H54 (cell line): Measurements from ENCODE around the gene PYGB.
"Not testable (repeated sequence)": the region's sequence is repeated elsewhere in the genome, so short reads cannot be mapped to it uniquely, and the experiment has no call there.

Source experiments
- DNase-seq: peaks from one replicate; pipeline ENCODE4 v3.0.0; 2011; ENCODE audit warnings: low spot score, mixed read lengths; ENCODE audit not compliant: insufficient read length
- FAIRE-seq: peaks from 3 replicates; lab custom pipeline; 2011; peaks lifted over from hg19 to GRCh38; lab: Jason Lieb, UNC
- POLR2A ChIP-seq: IDR thresholded peaks from 2 replicates; pipeline ENCODE4 v1.6.1; 2011; ENCODE audit warnings: low read depth, mild to moderate bottlenecking, low read length

The PYGB gene

DNA sequence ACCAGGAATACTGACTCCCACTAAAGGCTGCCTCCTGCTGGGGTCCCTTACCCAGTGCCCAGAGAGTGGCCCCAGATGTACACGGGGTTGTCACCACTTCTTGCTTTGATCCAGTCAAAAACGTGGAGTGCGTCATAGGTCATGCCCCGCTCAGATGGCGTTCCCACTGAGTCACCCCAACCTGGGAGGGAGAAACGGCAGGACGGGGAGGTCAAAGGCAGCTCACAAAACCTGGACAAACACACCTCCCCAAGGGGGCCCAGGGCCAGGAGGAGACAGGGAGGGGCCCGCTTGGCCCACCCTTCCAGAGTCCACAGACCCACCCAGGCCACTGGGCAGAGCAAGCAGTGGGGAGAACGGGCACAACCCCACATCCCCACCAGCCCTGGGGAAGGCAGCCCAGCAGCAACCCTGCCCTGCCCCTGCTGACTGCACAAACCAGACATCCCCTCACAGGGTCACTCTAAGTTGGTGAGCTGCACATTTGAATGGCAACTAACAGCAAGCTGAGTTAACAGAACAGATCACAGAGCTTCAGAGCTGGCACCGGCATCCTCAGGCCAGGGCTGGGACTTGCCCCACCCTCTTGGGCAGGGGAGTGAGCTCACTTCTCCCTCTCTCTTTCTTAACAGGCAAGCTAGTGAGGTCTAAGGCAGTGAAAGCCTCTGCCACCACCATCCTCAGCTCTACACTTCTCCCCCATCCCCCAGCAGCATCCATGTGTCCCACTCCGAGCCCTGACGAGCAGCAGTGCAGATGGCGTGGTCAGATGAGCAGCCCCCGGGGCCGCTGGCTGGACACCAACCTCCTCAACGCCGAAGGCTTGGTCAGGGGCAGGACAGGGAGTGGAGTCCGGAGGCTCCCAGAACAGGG lies 61.7 kb downstream of the PYGB start:
- TF ChIP-seq POLR2A: peak; percentile 19; the same call in 1 of the 2 replicates
- DNase-seq (peak; percentile 67), FAIRE-seq (no peak)

DNA sequence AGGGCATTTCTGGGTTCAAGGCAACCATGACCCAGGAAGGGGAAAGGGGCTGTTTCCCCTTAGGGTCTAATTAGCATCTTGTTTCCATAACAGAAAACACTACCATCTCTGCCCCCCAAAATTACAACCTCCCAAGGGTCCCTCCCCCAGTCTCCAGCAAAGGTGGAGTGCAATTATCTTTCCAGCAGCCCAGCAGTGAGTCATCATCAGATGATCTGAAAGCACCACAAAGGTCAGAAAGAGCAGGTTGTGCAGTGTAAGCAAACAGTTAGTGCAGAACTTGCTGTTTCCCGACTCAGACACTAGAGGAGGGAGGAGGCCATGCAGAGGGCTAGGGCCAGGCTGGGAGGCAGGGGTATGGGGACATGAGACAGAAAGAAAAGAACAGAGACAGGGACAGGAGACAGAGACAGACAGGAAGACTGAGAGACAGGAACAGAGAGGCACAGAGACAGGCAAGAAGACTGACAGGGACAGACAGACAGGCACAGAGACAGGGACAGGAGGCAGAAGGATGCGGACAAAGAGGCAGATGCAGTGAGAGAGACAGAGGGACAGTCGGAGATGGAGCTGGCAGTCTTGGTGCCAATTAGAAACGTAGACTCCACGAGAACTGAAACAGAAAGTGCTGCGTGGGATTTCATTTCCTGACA lies 62.5 kb downstream of the PYGB start:
- FAIRE-seq: no peak
- DNase-seq: peak; percentile 77

DNA sequence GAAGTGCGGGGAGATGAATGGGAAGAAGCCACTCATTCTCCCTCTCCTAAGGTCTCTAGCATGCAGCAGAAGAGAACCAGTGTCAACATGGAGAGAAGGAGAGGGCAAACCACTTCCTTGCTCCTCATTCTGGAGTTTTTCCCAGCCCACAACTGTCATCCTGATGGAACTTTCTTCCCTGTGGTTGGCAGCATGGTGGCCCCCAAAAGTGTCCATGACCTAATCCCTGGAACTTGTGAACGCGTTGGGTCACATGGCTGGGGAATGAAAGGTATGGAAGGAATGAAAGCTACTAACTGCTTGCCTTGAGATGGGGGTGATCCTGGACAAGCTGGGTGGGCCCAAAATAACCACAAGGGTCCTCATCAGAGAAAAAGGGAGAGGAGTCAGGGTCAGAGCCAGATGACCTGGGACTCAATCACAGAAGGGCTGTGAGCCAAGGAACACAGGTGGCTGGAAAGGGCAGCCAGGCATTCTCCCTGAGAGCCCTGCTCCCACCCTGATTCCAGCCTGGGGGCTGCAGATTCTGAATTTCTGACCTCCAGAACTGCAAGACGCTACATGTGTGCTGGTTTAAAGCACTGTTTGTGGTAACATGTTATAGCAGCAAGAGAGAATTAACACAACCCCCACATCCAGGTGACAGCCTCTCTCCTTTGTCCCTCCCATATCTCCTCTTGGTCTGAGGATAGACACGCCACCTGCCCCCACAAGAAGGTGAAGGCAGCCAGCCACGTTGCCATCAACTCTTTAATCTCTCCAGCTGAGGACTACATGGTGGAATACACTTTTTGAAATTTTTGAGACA lies 63.2 kb downstream of the PYGB start:
- FAIRE-seq: no peak
- TF ChIP-seq POLR2A: no peak
- peak; percentile 43 for DNase-seq

More for the DNA sequence above, 62.5 kb downstream of the PYGB start:
- TF ChIP-seq POLR2A: no peak

DNA sequence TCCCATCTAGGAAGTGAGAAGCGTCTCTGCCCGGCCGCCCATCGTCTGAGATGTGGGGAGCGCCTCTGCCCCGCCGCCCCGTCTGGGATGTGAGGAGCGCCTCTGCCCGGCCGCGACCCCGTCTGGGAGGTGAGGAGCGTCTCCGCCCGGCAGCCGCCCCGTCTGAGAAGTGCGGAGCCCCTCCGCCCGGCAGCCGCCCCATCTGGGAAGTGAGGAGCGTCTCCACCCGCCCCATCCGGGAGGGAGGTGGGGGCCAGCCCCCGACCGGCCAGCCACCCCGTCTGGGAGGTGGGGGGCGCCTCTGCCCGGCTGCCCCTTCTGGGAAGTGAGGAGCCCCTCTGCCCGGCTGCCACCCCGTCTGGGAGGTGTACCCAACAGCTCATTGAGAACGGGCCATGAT lies 64.8 kb downstream of the PYGB start:
- DNase-seq, FAIRE-seq: not testable (repeated sequence)

DNA sequence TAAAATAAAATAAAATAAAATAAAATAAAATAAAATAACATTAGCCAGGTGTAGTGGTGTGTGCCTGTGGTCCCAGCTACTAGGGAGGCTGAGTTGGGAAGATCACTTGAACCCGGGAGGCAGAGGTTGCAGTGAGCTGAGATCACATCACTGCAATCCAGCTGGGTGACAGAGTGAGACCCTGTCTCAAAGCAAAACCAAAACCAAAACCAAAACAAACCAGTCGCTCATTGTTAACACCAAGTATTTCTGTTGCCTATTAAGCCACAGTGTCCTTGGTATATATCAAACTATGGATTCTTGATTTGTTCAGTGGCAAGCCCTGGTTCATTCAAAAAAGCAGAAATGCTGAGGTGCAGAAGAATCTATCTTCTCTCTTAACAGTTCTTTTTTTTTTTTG lies 65.7 kb downstream of the PYGB start:
- DNase-seq: no peak
- TF ChIP-seq POLR2A: no peak
- FAIRE-seq: no peak

DNA sequence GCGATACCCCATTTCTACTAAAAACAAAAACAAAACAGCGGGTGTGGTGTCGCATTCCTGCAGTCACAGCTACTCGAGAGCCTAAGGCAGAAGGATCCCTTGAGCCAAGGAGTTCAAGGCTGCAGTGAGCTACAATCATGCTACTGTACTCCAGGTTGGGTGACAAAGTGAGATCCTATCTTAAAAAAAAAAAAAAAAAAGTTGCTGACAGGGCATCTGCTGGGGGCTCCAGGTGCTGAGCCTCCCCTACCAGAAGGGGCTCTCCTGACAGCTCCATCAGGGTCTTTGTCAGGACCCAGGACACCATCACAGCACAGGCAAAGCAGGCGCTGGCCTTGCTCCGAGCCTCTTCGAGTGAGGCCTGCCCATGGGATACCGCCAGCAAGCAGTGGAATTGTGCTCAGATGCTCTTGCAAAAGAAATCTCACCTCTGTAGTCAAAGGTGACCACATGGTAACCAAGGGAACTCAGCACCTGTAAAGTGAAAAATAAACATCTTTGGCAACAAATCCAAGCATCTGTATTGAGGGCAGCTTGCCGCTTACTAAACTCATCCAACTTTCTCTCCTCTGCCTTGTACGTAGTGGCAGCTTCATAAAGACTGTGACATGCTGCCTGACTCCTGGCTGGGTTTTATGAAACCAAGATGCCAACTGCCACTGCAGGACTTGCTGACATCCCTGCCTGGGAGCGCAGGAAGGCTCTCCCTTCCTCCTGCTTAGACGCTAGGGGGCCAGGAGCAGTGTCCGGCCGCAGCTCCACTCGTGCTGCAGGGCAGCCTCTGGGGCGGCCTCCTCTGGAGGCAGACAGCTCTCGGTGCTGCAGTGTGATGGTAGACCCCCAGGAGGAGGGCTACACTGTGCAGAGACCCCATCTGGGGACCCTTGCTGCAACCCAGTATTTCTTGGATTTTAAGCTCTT lies 66.9 kb downstream of the PYGB start:
- FAIRE-seq (no peak), DNase-seq (no peak)
- no peak for TF ChIP-seq POLR2A

DNA sequence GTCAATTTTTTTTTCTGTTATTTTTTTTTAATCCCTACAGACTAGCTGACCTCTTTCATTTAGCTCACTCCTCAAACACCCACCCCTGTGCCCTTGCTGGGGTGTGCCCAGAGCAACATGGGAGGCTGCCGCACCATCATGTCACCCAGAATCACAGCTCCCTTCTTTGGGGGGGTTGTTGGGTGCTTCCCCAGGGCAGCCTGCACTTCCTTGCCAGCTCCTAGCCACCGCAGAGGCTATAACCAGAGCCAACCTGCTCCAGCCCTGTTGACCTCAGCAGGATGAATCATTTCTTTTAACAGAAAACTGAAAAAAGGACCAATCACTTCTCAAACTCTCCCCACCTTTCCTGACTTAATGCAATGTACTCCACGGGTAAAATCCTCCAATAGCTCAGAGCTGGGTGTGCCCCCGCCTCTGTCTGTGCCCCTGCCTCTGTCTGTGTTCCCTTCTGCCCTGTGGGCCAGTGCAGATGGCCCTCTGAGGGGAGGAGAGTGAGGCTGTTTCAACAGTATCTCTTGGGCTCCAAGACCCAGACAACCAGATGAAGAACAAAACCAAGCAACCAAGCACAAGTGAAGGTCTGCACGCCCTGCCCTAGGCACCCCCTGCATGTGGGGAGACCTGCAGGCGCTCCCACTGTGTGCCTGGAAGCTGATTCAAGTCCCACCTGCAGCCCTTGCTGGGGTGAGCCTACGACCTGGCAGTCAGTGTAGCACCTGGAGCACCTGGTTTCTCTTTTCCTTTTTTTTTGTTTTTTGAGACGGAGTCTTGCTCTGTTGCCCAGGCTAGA lies 67.7 kb downstream of the PYGB start:
- DNase-seq: peak; percentile 86
- no peak for FAIRE-seq
- 0 out of 2 replicates have a peak, but pooled peaks have one; percentile 23 for TF ChIP-seq POLR2A

DNA sequence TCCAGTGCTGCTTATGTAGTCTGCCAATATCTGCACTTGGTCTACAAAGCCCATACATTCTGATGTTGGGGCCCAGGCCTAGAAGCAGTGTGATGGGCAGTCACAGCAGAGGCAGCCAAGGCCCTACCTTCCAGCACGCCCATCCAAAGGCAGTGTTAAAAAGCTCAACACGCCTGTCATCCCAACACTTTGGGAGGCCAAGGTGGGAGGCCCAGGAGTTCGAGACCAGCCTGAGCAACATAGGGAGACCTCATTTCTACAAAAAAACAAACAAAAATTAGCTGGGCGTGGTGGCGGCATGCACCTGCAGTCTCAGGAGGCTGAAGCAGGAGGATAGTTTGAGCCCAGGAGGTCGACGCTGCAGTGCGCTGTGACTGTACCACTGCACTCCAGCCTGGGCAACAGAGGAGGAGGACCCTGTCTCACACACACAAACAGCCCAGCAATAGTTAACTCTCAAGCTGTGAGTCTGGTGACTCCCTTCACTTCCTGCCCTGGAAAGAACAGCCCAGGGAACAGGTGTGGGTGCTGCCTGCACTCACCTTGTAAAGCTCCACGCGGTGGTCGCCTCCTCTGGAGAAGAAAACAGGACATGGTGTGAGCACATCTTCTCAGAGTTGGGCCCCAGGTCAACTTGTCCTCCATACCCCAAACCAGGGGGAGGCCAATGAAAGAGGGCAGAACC lies 68.8 kb downstream of the PYGB start:
- DNase-seq (no peak), FAIRE-seq (no peak)
- TF ChIP-seq POLR2A: no peak

DNA sequence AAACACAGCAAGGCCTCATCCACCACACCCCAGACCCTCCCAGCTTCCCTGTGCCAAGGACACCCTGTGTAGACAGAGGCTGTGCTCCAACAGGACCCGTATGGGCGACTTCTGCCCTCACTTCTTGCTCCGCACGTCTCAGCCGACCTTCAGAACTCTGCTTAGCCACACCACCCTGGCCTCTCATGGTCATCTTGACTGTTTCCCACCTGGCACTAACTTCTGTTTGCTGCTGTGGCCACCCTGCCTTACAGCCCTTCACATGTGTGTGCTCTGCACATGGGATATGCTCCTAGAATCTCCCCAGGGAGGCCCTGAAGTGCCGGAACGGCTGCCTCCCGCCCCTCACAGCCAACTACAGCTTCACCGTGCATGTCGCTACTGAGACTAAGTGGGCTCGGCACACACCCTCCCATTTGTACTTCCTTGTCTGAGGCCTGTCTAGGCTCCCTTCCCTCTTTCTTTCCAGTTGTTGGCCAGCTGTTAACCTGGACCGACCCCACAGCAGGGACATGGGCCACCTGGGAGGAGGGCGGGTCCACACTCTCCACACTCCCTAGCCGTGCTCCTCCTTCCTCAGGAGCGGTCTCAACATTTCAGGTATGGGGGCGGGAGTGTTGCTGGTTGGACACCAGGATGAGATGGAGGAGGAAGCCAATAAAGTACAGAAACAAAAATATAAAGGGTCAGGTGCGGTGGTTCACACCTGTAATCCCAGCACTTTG lies 69.6 kb downstream of the PYGB start:
- DNase-seq (no peak), FAIRE-seq (no peak)
- no peak for TF ChIP-seq POLR2A

DNA sequence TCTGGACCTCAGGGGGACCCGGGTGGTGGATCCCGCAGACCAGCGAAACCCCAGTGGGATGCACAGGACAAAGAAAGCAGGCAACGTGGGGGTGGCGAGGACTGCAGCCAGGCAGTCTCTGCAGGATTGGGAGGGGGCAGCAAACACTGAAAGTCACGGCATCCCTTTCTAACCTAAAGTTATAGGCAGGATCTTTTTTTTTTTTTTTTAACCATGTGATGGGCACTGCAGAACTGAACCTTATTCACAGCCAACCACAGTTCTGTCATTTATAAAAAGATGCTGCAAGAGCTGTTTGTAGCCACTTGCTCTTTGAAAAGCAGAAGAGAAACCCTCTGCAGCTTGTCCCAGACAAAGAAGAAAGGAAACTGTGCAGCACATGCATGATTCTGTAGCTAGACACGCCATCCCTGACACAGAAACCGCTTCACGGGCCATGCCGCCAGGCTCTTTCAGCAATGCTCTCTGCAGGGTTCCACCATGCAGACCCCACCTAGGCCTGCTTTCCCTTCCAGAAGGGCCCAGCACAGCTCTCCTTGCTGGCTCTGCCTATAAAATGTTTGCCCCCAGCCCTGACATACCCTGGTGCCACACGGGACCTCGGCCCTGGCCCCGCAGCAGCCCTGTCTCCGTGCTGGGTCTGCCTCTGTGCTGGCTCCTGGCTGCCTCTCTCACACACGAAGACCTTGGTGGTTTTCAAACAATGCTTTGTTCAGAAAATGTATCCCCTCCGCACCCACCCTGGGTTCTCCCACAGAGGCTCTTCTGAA lies 70.8 kb downstream of the PYGB start:
- no peak for TF ChIP-seq POLR2A
- no peak for DNase-seq
- FAIRE-seq: no peak
